Panc1 (cell line): Measurements from ENCODE around the gene TLL2. TPM values are rescaled to one million over a fixed set of nuclear protein-coding genes. Genes with fewer than 3 reads are reported as not detected.

Experiments used
- ATAC-seq: fragments of 200-7000 bp; cut with Tn5 transposase; 2 replicates; pipeline ENCODE4 v1.9.1; 2020; ENCODE audit warnings: mild to moderate bottlenecking, moderate library complexity
- BruUV-seq: library from RNA; stranded (reverse); fragments of 400-500 nt; replicated peaks from 2 replicates; lab custom pipeline; 2021; lab: Mats Ljungman, UMichigan
- CTCF ChIA-PET: fragments of 300-600 bp; sonication (Branson Sonifier 250); formaldehyde crosslinking; loops from one replicate; lab custom pipeline; 2022; ENCODE audit warnings: antibody characterized with exemption; lab: Charles Lee
- POLR2A ChIA-PET: fragments of 300-600 bp; sonication (Branson Sonifier 250); formaldehyde crosslinking; loops from one replicate; lab custom pipeline; 2022; ENCODE audit warnings: antibody characterized with exemption; lab: Charles Lee
- DNase-seq: peaks from one replicate; pipeline ENCODE4 v3.0.0-alpha.2; 2010; ENCODE audit warnings: low read depth, low spot score
- H3K27ac ChIP-seq: 2 replicates; pipeline ENCODE4 v1.5.1; 2011; ENCODE audit warnings: mild to moderate bottlenecking, low read length, inconsistent platforms
- H3K27me3 ChIP-seq: fragments of 200-500 bp; sonication (Bioruptor generic); 2 replicates; pipeline ENCODE4 v1.6.0; 2014; ENCODE audit warnings: low read length, inconsistent platforms; ENCODE audit not compliant: control insufficient read depth, insufficient read depth
- H3K36me3 ChIP-seq: fragments of 200-500 bp; sonication (Bioruptor generic); 2 replicates; pipeline ENCODE4 v1.5.1; 2014; ENCODE audit warnings: inconsistent platforms, mild to moderate bottlenecking, low read length, moderate library complexity; ENCODE audit not compliant: control insufficient read depth, insufficient read depth
- H3K4me1 ChIP-seq: 2 replicates; pipeline ENCODE4 v1.5.1; 2011; ENCODE audit warnings: inconsistent platforms, mild to moderate bottlenecking, low read length, moderate library complexity; ENCODE audit not compliant: control insufficient read depth, insufficient read depth
- H3K4me3 ChIP-seq, 2 experiments: 2 replicates each; pipeline ENCODE4 v1.5.1; 2011 to 2012; ENCODE audit warnings: low read depth in 2 of 2, low read length in 2 of 2, mild to moderate bottlenecking in 2 of 2, inconsistent platforms in 1 of 2, moderate library complexity in 1 of 2
- H3K9me3 ChIP-seq: fragments of 200-500 bp; sonication (Bioruptor generic); 2 replicates; pipeline ENCODE4 v1.5.1; 2014; ENCODE audit warnings: low read depth, mild to moderate bottlenecking, inconsistent platforms, low read length, moderate library complexity; ENCODE audit not compliant: control insufficient read depth, insufficient read depth
- CTCF ChIP-seq: fragments of 450-650 bp; IDR thresholded peaks from 2 replicates; pipeline ENCODE4 v1.5.1; 2017; ENCODE audit warnings: mild to moderate bottlenecking
- POLR2AphosphoS5 ChIP-seq: IDR thresholded peaks from 2 replicates; pipeline ENCODE4 v1.6.1; 2012; ENCODE audit warnings: mild to moderate bottlenecking, low read depth, low read length, moderate library complexity
- REST ChIP-seq, 2 experiments: IDR thresholded peaks; 2 replicates each; pipeline ENCODE4 v1.6.1; 2011 to 2012; ENCODE audit warnings: low read depth in 2 of 2, control low read depth in 1 of 2, low read length in 1 of 2, mild to moderate bottlenecking in 1 of 2, moderate library complexity in 1 of 2; ENCODE audit not compliant: insufficient read depth in 1 of 2
- SIN3A ChIP-seq: IDR thresholded peaks from 2 replicates; pipeline ENCODE4 v1.6.1; 2012; ENCODE audit warnings: low read depth, mild to moderate bottlenecking, low read length, moderate library complexity, borderline replicate concordance; ENCODE audit not compliant: insufficient read depth
- TCF7L2 ChIP-seq: IDR thresholded peaks from 2 replicates; pipeline ENCODE4 v1.6.1; 2011; ENCODE audit warnings: mild to moderate bottlenecking, low read depth, low read length, inconsistent platforms
- in situ Hi-C: cut with HindIII; loops from 2 replicates; pipeline ENCODE4 v1.10.0; 2016; ENCODE audit warnings: low sequenced_read_pairs, low pct_unique_long_range_greater_than_20kb
- intact Hi-C: fragments of 100-400 bp; cut with micrococcal nuclease; formaldehyde crosslinking; loops from one replicate; pipeline ENCODE4 v1.10.0; 2022; ENCODE audit not compliant: unreplicated experiment
- total RNA-seq: library from RNA; stranded (reverse); gene quantifications from one replicate; pipeline ENCODE4 v1.2.1, GENCODE V29; 2021; ENCODE audit not compliant: unreplicated experiment

Gene TLL2
- total RNA-seq, 1 experiment from 2014 or later: 0.64 TPM

- Histone ChIP-seq H3K27me3 (no peaks in the 10 kb centered on the region), H3K36me3 (no peaks in the 10 kb centered on the region), H3K27ac (no peak overlapping the region), H3K9me3 (no peaks in the 10 kb centered on the region), H3K4me1 (no peaks in the 10 kb centered on the region), H3K4me3 (no peak overlapping the region)
- TF ChIP-seq REST (IDR thresholded peaks at IDR 0.05; ENCODE audit: insufficient read depth in 1 of 2, low read depth in 2 of 2, low read length in 1 of 2) (no peak), CTCF (no peak), SIN3A (no peak), TCF7L2 (no peak), POLR2AphosphoS5 (no peak)
- ATAC-seq: no peak
- ChIA-PET POLR2A (no interaction called here), CTCF (no interaction called here)
- in situ Hi-C loops (no loop called here), intact Hi-C loops (no loop called here)
- DNase-seq: no peak
- BruUV-seq: no TSS peak
These were observed 39.9 kb downstream of the TLL2 start for GRCh38 chr10:96473866-96474265.

- DNase-seq: peak; percentile 15
These were observed 43.5 kb downstream of the TLL2 start for GRCh38 chr10:96470116-96470743.

More at GRCh38 chr10:96470116-96470743, 43.5 kb downstream of the TLL2 start:
- intact Hi-C loops (no loop called here), in situ Hi-C loops (no loop called here)
- TF ChIP-seq SIN3A: no peak
- TF ChIP-seq CTCF: peak; percentile 82
- peak; percentile 82 for ATAC-seq
- Histone ChIP-seq H3K27ac (no peak overlapping the region), H3K27me3 (peaks cover 10% of the 10 kb centered on the region), H3K4me3 (no peak overlapping the region), H3K36me3 (no peaks in the 10 kb centered on the region), H3K4me1 (no peaks in the 10 kb centered on the region), H3K9me3 (no peaks in the 10 kb centered on the region)
- POLR2A ChIA-PET: no interaction called here
- CTCF ChIA-PET: no interaction called here
- BruUV-seq: no TSS peak
